ENCODE measurements around the gene CDH23. TPM values are rescaled to one million over a fixed set of nuclear protein-coding genes. Genes with fewer than 3 reads are reported as not detected.

CDH23 gene
- total RNA-seq, 1 donor = 0.36 TPM

GRCh38 chr10:71537681-71538080 is 141.0 kb downstream of the CDH23 start:
- Histone ChIP-seq H3K4me3 (ENCODE audit: insufficient read depth, low read length) (no peak overlapping the region), H3K9me3 (ENCODE audit: low read depth, low read length) (no peaks in the 10 kb centered on the region), H3K79me2 (ENCODE audit: insufficient read depth, low read length) (no peaks in the 10 kb centered on the region), H4K20me1 (ENCODE audit: insufficient read depth, low read length) (no peaks in the 10 kb centered on the region), H3K4me1 (ENCODE audit: insufficient read depth, low read length) (no peaks in the 10 kb centered on the region), H3K27ac (ENCODE audit: low read depth, low read length) (no peak overlapping the region), H2AFZ (ENCODE audit: low read length) (no peak overlapping the region), H3K27me3 (ENCODE audit: insufficient read depth, low read length) (peaks cover 11% of the 10 kb centered on the region), H3K36me3 (ENCODE audit: insufficient read depth, low read length) (no peaks in the 10 kb centered on the region), H3K4me2 (ENCODE audit: insufficient read depth, low read length) (no peak overlapping the region)
- DNase-seq (ENCODE audit: insufficient read length, low spot score, missing footprints) = no peak
- TF ChIP-seq, protein P1, sequence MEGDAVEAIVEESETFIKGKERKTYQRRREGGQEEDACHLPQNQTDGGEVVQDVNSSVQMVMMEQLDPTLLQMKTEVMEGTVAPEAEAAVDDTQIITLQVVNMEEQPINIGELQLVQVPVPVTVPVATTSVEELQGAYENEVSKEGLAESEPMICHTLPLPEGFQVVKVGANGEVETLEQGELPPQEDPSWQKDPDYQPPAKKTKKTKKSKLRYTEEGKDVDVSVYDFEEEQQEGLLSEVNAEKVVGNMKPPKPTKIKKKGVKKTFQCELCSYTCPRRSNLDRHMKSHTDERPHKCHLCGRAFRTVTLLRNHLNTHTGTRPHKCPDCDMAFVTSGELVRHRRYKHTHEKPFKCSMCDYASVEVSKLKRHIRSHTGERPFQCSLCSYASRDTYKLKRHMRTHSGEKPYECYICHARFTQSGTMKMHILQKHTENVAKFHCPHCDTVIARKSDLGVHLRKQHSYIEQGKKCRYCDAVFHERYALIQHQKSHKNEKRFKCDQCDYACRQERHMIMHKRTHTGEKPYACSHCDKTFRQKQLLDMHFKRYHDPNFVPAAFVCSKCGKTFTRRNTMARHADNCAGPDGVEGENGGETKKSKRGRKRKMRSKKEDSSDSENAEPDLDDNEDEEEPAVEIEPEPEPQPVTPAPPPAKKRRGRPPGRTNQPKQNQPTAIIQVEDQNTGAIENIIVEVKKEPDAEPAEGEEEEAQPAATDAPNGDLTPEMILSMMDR (IDR thresholded peaks at IDR 0.05; ENCODE audit: extremely low read depth, low read depth, low read length) = no peak

DNA sequence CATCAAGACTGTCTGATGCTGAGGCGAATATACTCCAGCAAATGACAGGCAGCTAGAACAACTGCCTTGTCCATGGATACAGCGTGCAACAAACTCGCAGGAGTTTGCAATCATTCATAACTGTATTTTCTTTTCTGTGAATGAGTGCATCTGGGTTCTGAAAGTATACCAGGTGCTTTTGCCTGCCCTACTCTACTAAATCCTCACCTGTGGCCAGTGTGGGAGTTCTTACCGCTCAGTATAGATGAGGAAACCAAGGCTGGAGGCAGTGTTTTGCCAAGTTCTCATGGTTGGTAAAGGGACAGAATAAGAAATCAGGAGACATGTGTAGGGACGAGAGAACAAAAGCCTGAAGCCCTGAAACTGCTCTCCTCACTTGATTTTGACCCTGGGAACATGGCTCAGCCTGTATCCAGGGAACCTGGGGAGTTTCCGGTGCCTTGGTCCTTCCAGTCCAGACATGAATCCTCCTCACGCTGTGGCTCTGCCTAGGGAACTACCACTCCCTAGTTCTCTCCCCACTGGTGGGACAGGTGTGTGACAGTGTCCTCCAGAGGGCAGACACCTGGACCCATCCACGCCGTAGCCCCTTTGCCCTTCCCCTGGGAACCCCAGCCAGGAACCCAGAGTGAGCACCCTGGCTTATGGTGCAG is 142.0 kb downstream of the CDH23 start:
- no peak for DNase-seq (ENCODE audit: insufficient read length, low spot score, missing footprints)
- no peaks in the 10 kb centered on the region for H3K79me2 ChIP-seq (ENCODE audit: insufficient read depth, low read length)
- H2AFZ ChIP-seq (ENCODE audit: low read length) = no peak overlapping the region
- no peaks in the 10 kb centered on the region for H3K4me1 ChIP-seq (ENCODE audit: insufficient read depth, low read length)
- H3K36me3 ChIP-seq (ENCODE audit: insufficient read depth, low read length) = no peaks in the 10 kb centered on the region
- H3K27me3 ChIP-seq (ENCODE audit: insufficient read depth, low read length) = peaks cover 11% of the 10 kb centered on the region
- no peaks in the 10 kb centered on the region for H4K20me1 ChIP-seq (ENCODE audit: insufficient read depth, low read length)
- no peaks in the 10 kb centered on the region for H3K9me3 ChIP-seq (ENCODE audit: low read depth, low read length)
- no peak overlapping the region for H3K27ac ChIP-seq (ENCODE audit: low read depth, low read length)
- no peak overlapping the region for H3K4me2 ChIP-seq (ENCODE audit: insufficient read depth, low read length)
- TF ChIP-seq, protein P1 (IDR thresholded peaks at IDR 0.05; ENCODE audit: extremely low read depth, low read depth, low read length) = no peak
- H3K4me3 ChIP-seq (ENCODE audit: insufficient read depth, low read length) = no peak overlapping the region

DNA sequence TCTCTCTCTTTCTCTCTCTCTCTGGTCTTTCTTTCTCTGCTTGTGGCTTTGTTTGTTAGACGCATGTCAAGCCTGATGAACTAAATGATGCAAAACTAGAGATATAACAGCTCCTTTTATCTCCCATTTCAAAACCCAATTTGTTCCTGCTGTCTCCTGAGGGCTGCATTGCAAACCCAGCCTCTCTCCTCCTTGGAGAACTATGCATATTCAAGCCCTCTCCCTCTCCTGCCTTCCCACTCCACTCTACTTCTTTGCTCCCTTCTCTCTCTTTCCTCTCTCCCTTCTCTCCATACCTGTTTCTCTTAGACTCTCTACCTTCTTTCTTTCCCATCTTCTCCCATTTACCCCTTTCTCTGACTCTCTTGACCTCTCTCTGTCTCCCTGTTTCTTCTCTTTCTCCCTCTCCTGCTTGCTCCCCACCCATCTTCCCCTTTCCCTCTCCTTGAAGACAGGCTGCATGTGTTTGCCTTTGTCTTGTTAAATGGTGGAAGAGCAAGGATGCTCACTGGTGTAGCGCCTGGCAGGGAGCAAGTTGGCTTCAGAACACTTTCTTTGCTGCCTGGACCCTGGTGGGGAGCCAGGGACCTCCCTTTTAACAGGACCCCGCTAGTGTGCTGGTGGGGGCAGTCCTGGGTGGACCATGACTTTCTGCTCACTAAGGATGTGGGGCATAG is 142.9 kb downstream of the CDH23 start:
- Histone ChIP-seq H3K27me3 (ENCODE audit: insufficient read depth, low read length) (peaks cover 16% of the 10 kb centered on the region), H3K4me3 (ENCODE audit: insufficient read depth, low read length) (no peak overlapping the region), H3K36me3 (ENCODE audit: insufficient read depth, low read length) (no peaks in the 10 kb centered on the region), H3K9me3 (ENCODE audit: low read depth, low read length) (no peaks in the 10 kb centered on the region), H4K20me1 (ENCODE audit: insufficient read depth, low read length) (no peaks in the 10 kb centered on the region), H3K27ac (ENCODE audit: low read depth, low read length) (no peak overlapping the region), H3K4me1 (ENCODE audit: insufficient read depth, low read length) (no peaks in the 10 kb centered on the region), H3K79me2 (ENCODE audit: insufficient read depth, low read length) (no peaks in the 10 kb centered on the region), H3K4me2 (ENCODE audit: insufficient read depth, low read length) (no peak overlapping the region), H2AFZ (ENCODE audit: low read length) (no peak overlapping the region)
- TF ChIP-seq, protein P1 (IDR thresholded peaks at IDR 0.05; ENCODE audit: extremely low read depth, low read depth, low read length) = no peak
- no peak for DNase-seq (ENCODE audit: insufficient read length, low spot score, missing footprints)

DNA sequence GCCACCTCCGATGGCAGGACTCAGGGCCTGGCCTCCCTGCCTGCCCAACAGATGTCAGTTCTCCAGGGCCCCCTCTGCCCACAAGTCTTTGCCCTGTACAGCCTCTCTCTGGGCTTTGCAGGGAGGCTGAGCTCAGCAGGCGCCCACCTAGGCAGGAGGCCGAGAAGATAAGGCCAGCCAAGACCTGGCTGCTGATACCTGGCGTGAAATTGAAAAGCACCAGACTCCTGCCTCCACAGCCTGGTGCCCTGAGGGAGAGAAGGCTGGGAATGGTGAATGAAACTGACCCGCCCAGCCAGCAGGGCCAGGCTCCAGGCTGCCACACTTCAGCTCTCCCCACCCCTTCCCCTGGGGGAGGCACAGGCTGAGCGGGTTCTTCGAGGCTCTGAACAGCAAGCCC is 145.8 kb downstream of the CDH23 start:
- no peak overlapping the region for H2AFZ ChIP-seq (ENCODE audit: low read length)
- TF ChIP-seq, protein P1 (IDR thresholded peaks at IDR 0.05; ENCODE audit: extremely low read depth, low read depth, low read length) = no peak
- no peak overlapping the region for H3K27ac ChIP-seq (ENCODE audit: low read depth, low read length)
- no peaks in the 10 kb centered on the region for H4K20me1 ChIP-seq (ENCODE audit: insufficient read depth, low read length)
- H3K36me3 ChIP-seq (ENCODE audit: insufficient read depth, low read length) = no peaks in the 10 kb centered on the region
- DNase-seq (ENCODE audit: insufficient read length, low spot score, missing footprints) = no peak
- no peaks in the 10 kb centered on the region for H3K79me2 ChIP-seq (ENCODE audit: insufficient read depth, low read length)
- no peak overlapping the region for H3K4me2 ChIP-seq (ENCODE audit: insufficient read depth, low read length)
- no peak overlapping the region for H3K4me3 ChIP-seq (ENCODE audit: insufficient read depth, low read length)
- no peaks in the 10 kb centered on the region for H3K9me3 ChIP-seq (ENCODE audit: low read depth, low read length)
- H3K4me1 ChIP-seq (ENCODE audit: insufficient read depth, low read length) = no peaks in the 10 kb centered on the region
- H3K27me3 ChIP-seq (ENCODE audit: insufficient read depth, low read length) = peaks cover 27% of the 10 kb centered on the region
